NCI-H1694 (cell line): ENCODE measurements around the gene PRKCG.

Experiments
- DNase-seq: peaks from one replicate; lab custom pipeline; 2025; lab: John Stamatoyannopoulos, UW

The PRKCG gene

DNA sequence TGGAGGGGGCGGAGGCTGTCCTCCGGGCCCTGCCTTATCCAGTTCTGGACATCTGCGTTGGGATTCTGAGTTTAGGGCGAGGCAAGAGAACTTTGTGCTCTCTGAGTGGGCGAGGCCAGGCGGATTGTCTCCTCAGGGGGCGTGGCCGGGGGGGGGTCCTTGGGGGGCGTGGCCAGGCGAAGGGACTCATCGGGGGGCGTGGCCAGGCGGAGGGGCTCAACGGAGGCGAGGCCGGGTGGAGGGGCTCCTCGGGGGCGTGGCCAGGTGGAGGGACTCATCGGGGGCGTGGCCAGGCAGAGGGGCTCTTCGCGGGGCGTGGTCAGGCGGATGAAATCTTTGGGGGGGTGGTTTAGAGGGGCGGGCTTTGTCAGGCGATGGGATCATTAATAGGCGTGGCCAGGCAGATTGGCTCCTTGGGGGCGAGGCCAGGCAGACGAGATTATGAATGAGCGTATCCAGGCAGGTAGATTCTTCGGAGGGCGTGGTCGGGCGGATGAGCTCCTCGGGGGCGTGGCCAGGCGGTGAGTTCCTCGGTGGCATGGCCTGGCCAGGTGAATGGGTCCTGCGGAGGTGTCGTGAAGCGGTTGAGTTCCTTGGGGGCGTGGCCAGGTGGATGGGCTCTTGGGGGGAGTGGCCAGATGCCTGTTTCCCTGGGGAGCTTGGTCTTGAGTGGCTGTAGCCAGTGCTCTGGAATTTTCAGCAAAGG lies 16.8 kb downstream of the PRKCG start:
- DNase-seq, result no peak

GRCh38 chr19:53900191-53900860 lies 18.3 kb downstream of the PRKCG start:
- no peak for DNase-seq

GRCh38 chr19:53903055-53903680 lies 21.2 kb downstream of the PRKCG start:
- no peak for DNase-seq

DNA sequence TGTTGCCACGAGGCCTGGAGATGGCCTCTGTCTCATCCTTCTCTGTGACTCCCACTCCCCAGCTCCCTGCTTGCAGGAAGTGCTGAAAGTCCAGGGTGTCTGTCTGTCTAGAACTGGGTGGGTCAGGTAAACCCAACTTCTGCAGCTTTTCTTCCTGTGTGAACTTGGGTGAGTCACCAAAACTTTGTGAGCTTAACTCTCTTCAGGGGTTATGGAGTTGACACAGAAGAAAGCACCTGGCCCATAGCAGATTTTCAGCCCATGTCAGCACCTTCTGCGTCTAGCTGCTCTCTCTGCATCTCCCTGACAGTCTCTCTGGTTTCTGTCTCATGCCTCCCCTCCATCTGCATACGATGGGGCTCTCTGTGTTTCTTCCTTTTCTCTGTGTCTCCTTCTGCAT lies 22.9 kb downstream of the PRKCG start:
- DNase-seq, result no peak

- no peak for DNase-seq
Observed at GRCh38 chr19:53905787-53906186, 23.8 kb downstream of the PRKCG start.

DNA sequence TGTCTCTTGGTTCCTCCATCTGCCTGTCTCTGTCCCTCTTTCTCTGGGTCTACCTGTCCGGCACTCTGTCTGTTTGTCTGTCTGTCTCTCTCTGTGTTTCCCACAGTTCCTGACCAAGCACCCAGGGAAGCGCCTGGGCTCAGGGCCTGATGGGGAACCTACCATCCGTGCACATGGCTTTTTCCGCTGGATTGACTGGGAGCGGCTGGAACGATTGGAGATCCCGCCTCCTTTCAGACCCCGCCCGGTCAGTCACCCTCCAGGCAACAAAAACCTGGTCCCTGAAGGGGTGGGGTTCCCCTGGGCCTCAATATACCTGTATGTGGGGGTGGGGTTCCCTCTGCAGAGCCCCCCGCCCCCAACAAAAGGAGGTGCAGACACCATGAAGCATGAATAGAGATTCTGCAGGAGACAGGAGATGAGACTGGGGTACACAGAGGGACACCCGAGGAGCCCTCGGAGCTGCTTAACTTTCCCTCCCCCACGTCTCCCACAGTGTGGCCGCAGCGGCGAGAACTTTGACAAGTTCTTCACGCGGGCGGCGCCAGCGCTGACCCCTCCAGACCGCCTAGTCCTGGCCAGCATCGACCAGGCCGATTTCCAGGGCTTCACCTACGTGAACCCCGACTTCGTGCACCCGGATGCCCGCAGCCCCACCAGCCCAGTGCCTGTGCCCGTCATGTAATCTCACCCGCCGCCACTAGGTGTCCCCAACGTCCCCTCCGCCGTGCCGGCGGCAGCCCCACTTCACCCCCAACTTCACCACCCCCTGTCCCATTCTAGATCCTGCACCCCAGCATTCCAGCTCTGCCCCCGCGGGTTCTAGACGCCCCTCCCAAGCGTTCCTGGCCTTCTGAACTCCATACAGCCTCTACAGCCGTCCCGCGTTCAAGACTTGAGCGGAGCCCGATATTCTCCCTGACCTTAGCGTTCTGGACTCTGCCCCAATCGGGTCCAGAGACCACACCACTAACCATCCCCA lies 24.5 kb downstream of the PRKCG start:
- DNase-seq, result no peak

GRCh38 chr19:53907193-53907581 lies 25.2 kb downstream of the PRKCG start:
- DNase-seq, result no peak

DNA sequence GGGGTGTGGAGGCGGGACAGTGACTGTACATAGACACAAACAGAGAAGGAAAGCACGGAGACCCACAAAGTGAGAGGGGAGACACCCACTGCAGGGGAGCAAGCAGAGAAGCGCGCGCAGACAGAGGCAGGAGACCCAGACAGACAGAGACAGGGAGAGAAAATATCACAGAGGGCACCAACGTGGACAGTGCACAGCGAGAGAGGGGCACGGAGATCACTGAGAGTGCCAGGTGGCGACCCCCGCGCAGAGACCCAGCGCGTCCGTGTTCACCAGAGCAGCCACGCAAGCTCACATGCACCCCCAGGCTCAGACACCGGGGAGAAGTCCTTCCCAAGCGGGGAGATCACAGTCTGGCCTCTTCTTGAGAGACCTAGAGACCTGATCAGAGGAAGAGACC lies 25.7 kb downstream of the PRKCG start:
- no peak for DNase-seq

- no peak for DNase-seq
Observed at GRCh38 chr19:53908106-53908934, 26.3 kb downstream of the PRKCG start.

DNA sequence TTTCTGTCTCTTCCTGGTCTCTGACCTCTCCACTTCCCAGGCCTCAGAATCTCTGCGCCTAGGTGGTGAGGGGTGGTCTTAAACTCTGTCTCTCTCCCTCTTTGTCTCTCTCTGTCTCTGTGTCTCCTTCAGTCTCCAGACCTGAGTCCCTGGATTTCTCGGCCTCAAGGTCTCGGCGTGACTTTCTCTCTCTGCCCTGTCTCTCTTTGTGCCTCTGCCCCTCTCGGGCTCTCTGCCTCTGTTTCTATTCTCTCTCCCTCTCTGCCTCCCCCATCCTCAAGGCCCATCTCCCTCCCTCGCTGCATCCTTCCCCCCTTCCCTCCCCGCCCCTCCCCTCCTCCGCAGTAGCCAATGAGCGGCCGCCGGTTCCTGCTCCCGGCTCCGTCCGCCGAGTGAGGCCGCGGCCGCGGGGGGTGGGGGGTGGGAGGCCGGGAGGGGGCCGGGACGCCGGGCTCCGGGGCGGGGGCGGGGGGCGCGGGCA lies 27.0 kb downstream of the PRKCG start, which contains the start of gene CACNG7:
Gene CACNG7 (plus strand): TSS at position 344 of the 481 bp plus-strand sequence. CDS start 3,554 bp downstream, outside the sequence.
- DNase-seq, result no peak

- no peak for DNase-seq
Observed at GRCh38 chr19:53909471-53910169, 27.6 kb downstream of the PRKCG start.

GRCh38 chr19:53910170-53910518 lies 28.1 kb downstream of the PRKCG start:
- DNase-seq, result no peak

DNA sequence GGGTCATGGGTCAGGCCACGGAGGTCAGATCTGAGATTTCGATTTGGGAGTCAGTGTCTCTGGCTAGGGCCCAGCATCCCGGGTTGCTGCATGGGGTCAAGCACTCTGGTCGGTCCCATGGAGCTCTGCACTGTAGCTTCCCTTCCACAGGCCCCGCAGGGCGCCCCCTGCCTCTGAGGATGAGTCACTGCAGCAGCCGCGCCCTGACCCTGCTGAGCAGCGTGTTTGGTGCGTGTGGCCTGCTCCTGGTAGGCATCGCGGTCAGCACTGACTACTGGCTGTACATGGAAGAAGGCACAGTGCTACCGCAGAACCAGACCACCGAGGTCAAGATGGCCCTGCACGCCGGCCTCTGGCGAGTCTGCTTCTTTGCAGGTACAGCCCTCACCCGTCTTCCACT lies 30.7 kb downstream of the PRKCG start:
- no peak for DNase-seq

DNA sequence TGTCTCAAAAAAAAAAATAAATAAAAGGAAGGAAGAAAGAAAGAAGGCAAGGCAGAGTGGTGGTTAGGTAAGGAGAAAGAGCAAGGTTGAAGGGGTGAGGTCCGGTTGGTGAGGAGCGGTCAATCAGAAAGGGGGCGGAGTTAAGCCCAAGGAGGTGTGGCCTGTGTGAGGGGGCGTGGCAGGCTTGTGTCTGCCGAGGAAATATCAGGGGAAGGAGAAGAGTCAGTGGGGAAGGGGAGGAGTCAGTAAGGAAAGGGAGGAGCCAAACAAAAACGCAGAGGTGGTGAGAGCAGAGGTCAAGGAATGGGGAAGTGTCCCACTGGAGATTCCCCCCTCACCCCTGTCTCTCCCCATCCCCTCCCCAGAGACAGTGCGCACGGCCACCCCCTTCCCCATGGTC lies 33.0 kb downstream of the PRKCG start:
- no peak for DNase-seq

DNA sequence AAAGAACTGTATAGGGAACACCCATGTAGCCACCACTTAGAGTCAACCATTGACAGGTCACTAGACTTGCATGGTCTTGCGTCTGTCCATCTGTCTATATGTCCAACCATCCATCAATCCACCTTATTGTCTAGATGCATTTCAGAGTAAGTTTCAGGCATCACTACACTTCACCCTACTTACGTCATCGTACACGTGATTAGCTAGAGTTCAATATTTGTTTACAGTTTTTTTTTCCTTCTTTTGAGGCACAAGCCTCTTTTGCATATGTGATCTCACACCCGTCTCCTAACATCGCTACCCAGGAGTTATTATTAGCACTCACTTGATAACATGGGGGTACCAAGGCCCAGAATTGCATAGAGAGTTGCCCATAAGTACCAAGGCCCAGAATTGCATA lies 34.0 kb downstream of the PRKCG start:
- no peak for DNase-seq

DNA sequence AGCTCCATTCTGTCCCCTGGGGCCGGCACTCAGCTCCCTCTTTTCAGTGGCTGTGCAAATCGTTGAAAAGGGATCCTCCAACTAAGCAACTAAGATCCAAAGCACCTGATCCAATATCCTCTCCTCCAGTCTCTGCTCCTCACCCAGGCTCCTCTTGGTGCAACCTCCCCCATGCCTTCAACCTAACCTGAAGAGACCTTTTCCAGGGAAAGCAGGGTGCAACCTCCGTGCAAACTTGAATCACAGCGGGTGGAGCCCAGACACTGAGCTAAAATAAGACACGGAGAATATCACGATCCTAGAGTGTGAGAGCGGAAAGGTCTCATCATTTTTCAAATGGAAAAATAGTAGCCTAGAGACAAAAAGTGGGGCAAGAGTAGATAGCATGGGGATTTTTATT lies 35.4 kb downstream of the PRKCG start:
- DNase-seq, result no peak

DNA sequence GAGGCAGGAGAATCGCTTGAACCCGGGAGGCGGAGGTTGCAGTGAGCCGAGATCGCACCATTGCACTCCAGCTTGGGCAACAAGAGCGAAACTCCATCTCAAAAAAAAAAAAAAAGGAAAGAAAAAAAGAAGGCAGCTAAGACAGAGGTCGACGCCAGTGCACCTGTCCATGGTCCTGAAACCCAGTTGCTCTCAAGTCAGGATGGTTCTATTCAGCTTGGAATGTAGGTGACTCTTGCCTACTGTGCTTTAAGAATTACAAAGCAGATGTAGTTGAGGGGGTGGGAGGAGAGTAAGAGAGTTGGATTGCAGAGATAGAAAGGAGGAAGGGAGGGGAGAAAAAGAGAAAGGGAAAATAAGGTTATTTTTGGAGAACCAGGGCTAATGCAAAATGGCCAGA lies 45.7 kb downstream of the PRKCG start:
- no peak for DNase-seq

DNA sequence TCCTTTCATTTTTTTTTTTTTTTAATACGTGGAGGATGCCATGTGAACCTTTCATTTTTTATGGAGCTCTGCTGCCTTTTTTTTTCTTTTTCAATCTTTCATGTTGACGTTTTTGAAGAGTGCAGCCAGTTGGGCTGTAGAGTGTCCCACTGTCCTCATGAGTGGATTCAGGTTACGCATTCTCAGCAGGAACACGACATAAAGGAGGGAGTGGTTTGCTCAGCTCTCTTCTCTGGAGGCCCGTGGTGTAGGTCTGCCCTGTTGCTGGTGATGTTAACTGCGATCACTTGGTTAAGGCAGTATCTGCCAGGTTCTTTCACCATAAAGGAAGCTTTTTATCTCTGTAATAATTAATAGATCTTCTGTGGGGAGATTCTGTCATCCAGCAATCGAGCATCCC lies 54.0 kb downstream of the PRKCG start:
- no peak for DNase-seq

DNA sequence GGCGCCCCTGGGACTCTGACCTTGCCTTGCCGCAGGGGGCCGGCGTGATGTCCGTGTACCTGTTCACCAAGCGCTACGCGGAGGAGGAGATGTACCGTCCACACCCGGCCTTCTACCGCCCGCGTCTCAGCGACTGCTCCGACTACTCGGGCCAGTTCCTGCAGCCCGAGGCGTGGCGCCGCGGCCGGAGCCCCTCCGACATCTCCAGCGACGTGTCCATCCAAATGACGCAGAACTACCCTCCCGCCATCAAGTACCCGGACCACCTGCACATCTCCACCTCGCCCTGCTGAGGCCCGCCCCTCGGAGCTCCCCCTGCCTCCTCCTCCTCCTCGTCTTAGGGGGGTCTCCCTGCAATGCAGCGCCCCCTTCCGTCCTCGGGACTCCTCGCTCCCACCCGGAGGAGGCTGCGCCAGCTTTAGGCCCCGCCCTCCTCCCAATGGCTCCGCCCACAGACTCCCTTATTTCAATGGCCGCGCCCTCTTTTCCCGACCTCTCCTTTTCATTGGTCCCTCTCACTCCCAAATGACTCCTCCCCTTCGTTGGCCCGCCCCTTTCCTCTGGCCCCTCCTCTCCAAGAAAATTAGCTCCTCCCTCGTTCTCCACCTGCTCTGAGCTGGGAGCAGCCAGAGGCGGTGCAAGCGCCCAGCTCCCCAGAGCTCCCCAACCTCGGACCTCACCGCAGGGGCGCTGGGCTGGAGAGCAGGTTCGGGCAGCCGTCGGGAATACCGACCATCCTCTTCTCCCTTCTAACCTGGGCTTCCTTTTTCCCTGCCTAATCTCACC lies 60.2 kb downstream of the PRKCG start:
- DNase-seq, result no peak

DNA sequence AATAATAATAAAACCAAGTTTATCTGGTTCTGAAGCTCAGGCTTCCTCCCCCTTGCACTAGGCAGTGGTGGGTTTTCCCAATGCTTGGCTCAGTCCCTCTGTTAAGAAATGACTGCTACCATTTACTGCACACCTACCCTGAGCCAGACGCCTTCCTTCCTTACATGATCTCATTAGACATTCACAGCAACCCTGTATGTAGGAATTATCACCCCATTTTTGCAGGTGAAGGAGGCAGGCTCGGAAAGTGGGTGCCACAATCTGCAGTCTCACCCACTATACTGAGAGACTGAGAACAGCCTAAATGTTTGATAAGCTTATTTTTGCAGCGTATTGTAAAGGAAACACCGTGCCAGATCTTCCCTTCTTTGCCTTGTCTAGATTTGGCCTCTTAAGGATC lies 62.4 kb downstream of the PRKCG start:
- no peak for DNase-seq
